Superior temporal gyrus (tissue), 1 donor: ENCODE measurements around the gene PCDHA2.
"Not testable (repeated sequence)": the region's sequence is repeated elsewhere in the genome, so short reads cannot be mapped to it uniquely, and the experiment has no call there.

Source experiments
- DNase-seq: peaks from one replicate; pipeline ENCODE4 v3.0.0-alpha.2; 2016; ENCODE audit errors: extremely low spot score

PCDHA2 gene

GRCh38 chr5:140821375-140822280 is 27.0 kb downstream of the PCDHA2 start, which contains the start of gene PCDHA5:
Gene PCDHA5 (plus strand): TSS chr5:140821613.
- peak; percentile 45 for DNase-seq

GRCh38 chr5:140822281-140822629 is 27.6 kb downstream of the PCDHA2 start:
- DNase-seq: no peak

- DNase-seq: not testable (repeated sequence)
These were observed 28.3 kb downstream of the PCDHA2 start for GRCh38 chr5:140822969-140823368.

- no peak for DNase-seq
These were observed 28.8 kb downstream of the PCDHA2 start for GRCh38 chr5:140823475-140823874.

- DNase-seq: peak; percentile 31
These were observed 33.2 kb downstream of the PCDHA2 start, which contains the start of gene PCDHA6 for GRCh38 chr5:140827704-140828361. Gene PCDHA6 (plus strand): TSS chr5:140827960. CDS start chr5:140828092, 132 bp downstream.

- DNase-seq: peak; percentile 31
These were observed 33.7 kb downstream of the PCDHA2 start for GRCh38 chr5:140828362-140828737.

GRCh38 chr5:140829511-140830501 is 35.2 kb downstream of the PCDHA2 start:
- not testable (repeated sequence) for DNase-seq

GRCh38 chr5:140833993-140834392 is 39.3 kb downstream of the PCDHA2 start, which contains the start of gene PCDHA7:
Gene PCDHA7 (plus strand): TSS chr5:140834269. CDS start chr5:140834384, 115 bp downstream.
- DNase-seq: peak; percentile 66

GRCh38 chr5:140834439-140835008 is 39.9 kb downstream of the PCDHA2 start:
- DNase-seq: not testable (repeated sequence)

GRCh38 chr5:140835622-140836510 is 41.2 kb downstream of the PCDHA2 start:
- DNase-seq: no peak

GRCh38 chr5:140840978-140841962 is 46.6 kb downstream of the PCDHA2 start, which contains the start of gene PCDHA8:
Gene PCDHA8 (plus strand): TSS chr5:140841187. CDS start chr5:140841322, 135 bp downstream.
- DNase-seq: peak; percentile 80

- DNase-seq: no peak
These were observed 48.4 kb downstream of the PCDHA2 start for GRCh38 chr5:140842798-140843733.
